Prostate gland (tissue), 2 donors: Measurements from ENCODE around the gene WDR73. TPM values are rescaled to one million over a fixed set of nuclear protein-coding genes. Genes with fewer than 3 reads are reported as not detected.

Source experiments
- DNase-seq: peaks from one replicate; pipeline ENCODE4 v3.0.0-alpha.2; 2019; ENCODE audit warnings: low spot score
- H3K27ac ChIP-seq, 2 donors: fragments of 200-600 bp; sonication (generic); 2 replicates each; pipeline ENCODE4 v1.5.1; 2017 to 2019
- H3K27me3 ChIP-seq: fragments of 200-600 bp; sonication (generic); replicated peaks from 2 replicates; pipeline ENCODE4 v1.5.1; 2019; ENCODE audit not compliant: insufficient read depth
- H3K36me3 ChIP-seq, 2 donors: fragments of 200-600 bp; sonication (generic); 1 replicate in 1 of 2; 2 replicates in 1 of 2; pipeline versions ENCODE4 v1.5.1 to v1.8.1; 2017 to 2019
- H3K4me1 ChIP-seq: fragments of 200-600 bp; sonication (generic); replicated peaks from 2 replicates; pipeline ENCODE4 v1.5.1; 2019
- H3K4me3 ChIP-seq, 2 donors: fragments of 200-600 bp; sonication (generic); 2 replicates each; pipeline ENCODE4 v1.5.1; 2017 to 2019
- H3K9me3 ChIP-seq: fragments of 200-600 bp; sonication (generic); 2 replicates; pipeline ENCODE4 v1.5.1; 2017
- POLR2A ChIP-seq: fragments of 450-650 bp; IDR thresholded peaks from one replicate; pipeline ENCODE4 v1.6.1; 2016; ENCODE audit warnings: antibody characterized with exemption, mild to moderate bottlenecking
- POLR2AphosphoS5 ChIP-seq: sonication (generic); formaldehyde crosslinking; IDR thresholded peaks from one replicate; pipeline ENCODE4 v1.6.1; 2017; ENCODE audit warnings: antibody characterized with exemption
- WGBS: methylation state at CpG from one replicate; pipeline ENCODE4 v1.1.5; 2018; 5-methylcytosine and 5-hydroxymethylcytosine counted together
- intact Hi-C: fragments of 100-400 bp; cut with DNase I; formaldehyde crosslinking; loops from one replicate; pipeline ENCODE4 v1.14.2; 2022
- total RNA-seq, 2 donors: library from RNA; depleted of rRNA; stranded (reverse); fragments of >200 nt; gene quantifications; one replicate each; pipeline ENCODE4 v1.1.0, GENCODE V29; 2016
- TF ChIP-seq, protein P1 (sequence below), 4 experiments: fragments of 200-600 bp in 2 of 4; fragments of 450-650 bp in 2 of 4; sonication (generic) in 2 of 4; IDR thresholded peaks; 1 replicate in 3 of 4; 2 replicates in 1 of 4; pipeline ENCODE4 v1.5.1; 2016 to 2019; ENCODE audit warnings: antibody characterized with exemption in 4 of 4, mild to moderate bottlenecking in 2 of 4, moderate library complexity in 2 of 4

WDR73 gene
- 10 to 100 TPM; 20.7 to 43.9 TPM for total RNA-seq

- under 1% methylated on average over 47 of the region's 49 CpGs for WGBS
- H3K27ac ChIP-seq: peak within 1 kb of the TSS; percentile 84
- no peaks in the 10 kb centered on the region for H3K9me3 ChIP-seq
- peak; percentile 97 for DNase-seq
- no peaks in the 10 kb centered on the region for H3K27me3 ChIP-seq
- TF ChIP-seq, protein P1, sequence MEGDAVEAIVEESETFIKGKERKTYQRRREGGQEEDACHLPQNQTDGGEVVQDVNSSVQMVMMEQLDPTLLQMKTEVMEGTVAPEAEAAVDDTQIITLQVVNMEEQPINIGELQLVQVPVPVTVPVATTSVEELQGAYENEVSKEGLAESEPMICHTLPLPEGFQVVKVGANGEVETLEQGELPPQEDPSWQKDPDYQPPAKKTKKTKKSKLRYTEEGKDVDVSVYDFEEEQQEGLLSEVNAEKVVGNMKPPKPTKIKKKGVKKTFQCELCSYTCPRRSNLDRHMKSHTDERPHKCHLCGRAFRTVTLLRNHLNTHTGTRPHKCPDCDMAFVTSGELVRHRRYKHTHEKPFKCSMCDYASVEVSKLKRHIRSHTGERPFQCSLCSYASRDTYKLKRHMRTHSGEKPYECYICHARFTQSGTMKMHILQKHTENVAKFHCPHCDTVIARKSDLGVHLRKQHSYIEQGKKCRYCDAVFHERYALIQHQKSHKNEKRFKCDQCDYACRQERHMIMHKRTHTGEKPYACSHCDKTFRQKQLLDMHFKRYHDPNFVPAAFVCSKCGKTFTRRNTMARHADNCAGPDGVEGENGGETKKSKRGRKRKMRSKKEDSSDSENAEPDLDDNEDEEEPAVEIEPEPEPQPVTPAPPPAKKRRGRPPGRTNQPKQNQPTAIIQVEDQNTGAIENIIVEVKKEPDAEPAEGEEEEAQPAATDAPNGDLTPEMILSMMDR (IDR thresholded peaks at IDR 0.05): peak in 1 of 4 experiments; percentile 19
- TF ChIP-seq POLR2AphosphoS5 (peak; percentile 98), POLR2A (peak; percentile 78)
- H3K36me3 ChIP-seq: no peaks in the 10 kb centered on the region
- H3K4me3 ChIP-seq: peak within 1 kb of the TSS; percentile 78 to 80
- peaks cover 11% of the 10 kb centered on the region for H3K4me1 ChIP-seq
- intact Hi-C loops: loop anchor here (10.0 kb wide), 1 partner anchor 91 kb away; the partner anchor contains the start of gene ZNF592
Measured at GRCh38 chr15:84653910-84654688, at the start of gene WDR73. TSS of gene WDR73 (minus strand) at chr15:84654283. CDS start at chr15:84654274, 9 bp downstream.

DNA sequence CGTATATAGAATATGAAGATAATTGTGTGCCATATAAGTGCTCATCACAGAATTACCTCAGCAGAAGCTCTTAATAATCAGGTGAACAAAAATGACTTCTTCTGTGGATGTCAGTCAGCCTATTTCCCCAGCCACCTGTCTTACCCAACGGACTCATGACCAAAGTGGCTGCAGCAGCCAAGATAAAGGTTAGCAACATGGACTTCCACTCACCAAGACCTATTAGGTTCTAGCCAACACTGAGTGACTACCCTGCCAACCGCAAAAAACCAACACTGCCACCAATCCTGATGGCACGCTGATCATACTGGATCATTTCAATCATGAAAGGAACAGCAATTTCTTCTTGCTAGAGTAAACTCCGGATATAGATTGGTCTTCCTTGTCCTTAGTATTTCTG lies 49.7 kb upstream of the WDR73 start:
- WGBS: 97% methylated on average over 5 of the region's 5 CpGs
- no peaks in the 10 kb centered on the region for H3K4me1 ChIP-seq
- H3K4me3 ChIP-seq: no peak overlapping the region
- intact Hi-C loops: no loop called here
- TF ChIP-seq, protein P1 (IDR thresholded peaks at IDR 0.05): no peak
- TF ChIP-seq POLR2A: no peak
- TF ChIP-seq POLR2AphosphoS5: no peak
- DNase-seq: no peak
- no peak overlapping the region for H3K27ac ChIP-seq
- H3K36me3 ChIP-seq: no peaks in the 10 kb centered on the region
- H3K27me3 ChIP-seq: no peaks in the 10 kb centered on the region
- H3K9me3 ChIP-seq: no peaks in the 10 kb centered on the region

- no peak for DNase-seq
- 45% methylated on average over 4 of the region's 4 CpGs for WGBS
- no peaks in the 10 kb centered on the region for H3K4me1 ChIP-seq
- H3K4me3 ChIP-seq: no peak overlapping the region
- no peaks in the 10 kb centered on the region for H3K9me3 ChIP-seq
- H3K27me3 ChIP-seq: no peaks in the 10 kb centered on the region
- H3K36me3 ChIP-seq: no peaks in the 10 kb centered on the region
- peak; percentile 12 for TF ChIP-seq POLR2AphosphoS5
- no peak for TF ChIP-seq POLR2A
- intact Hi-C loops: no loop called here
- H3K27ac ChIP-seq: no peak overlapping the region
Measured at GRCh38 chr15:84702961-84703482, 48.9 kb upstream of the WDR73 start.

- no peaks in the 10 kb centered on the region for H3K36me3 ChIP-seq
- DNase-seq: no peak
- H3K27ac ChIP-seq: no peak overlapping the region
- WGBS: 87% methylated on average over 8 of the region's 8 CpGs
- H3K27me3 ChIP-seq: no peaks in the 10 kb centered on the region
- H3K9me3 ChIP-seq: no peaks in the 10 kb centered on the region
- TF ChIP-seq POLR2AphosphoS5: no peak
- TF ChIP-seq, protein P1 (IDR thresholded peaks at IDR 0.05): no peak
- no peak for TF ChIP-seq POLR2A
- H3K4me1 ChIP-seq: no peaks in the 10 kb centered on the region
- H3K4me3 ChIP-seq: no peak overlapping the region
- intact Hi-C loops: no loop called here
Measured at GRCh38 chr15:84699538-84700191, 45.6 kb upstream of the WDR73 start.

GRCh38 chr15:84697236-84697990 lies 43.3 kb upstream of the WDR73 start:
- Histone ChIP-seq H3K4me1 (no peaks in the 10 kb centered on the region), H3K27me3 (no peaks in the 10 kb centered on the region), H3K27ac (no peak overlapping the region), H3K9me3 (no peaks in the 10 kb centered on the region), H3K4me3 (no peak overlapping the region), H3K36me3 (no peaks in the 10 kb centered on the region)
- DNase-seq: no peak
- TF ChIP-seq POLR2A (no peak), POLR2AphosphoS5 (no peak)
- TF ChIP-seq, protein P1 (IDR thresholded peaks at IDR 0.05): no peak
- WGBS: 24% methylated on average over 1 of the region's 1 CpG
- intact Hi-C loops: no loop called here
